ENCODE measurements around the gene ATG4C.

DNA sequence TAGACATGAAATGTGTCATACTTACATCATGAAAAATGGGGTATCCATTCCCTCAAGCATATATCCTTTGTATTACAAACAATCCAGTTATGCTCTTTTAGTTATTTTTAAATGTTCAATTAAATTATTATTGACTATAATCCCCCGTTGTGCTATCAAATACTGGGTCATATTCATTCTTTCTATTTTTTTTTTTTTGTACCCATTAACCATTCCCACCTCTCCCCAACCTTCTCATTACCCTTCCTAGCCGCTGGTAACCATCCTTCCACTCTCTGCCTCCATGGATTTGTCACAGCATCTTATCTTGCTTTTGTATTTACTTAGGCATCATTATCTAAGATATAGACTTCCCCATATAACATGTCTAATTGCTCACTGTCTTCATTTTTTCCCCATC lies 15.8 kb downstream of the ATG4C start:
- TF ChIP-seq YY1 (tag by site-specific recombination; IDR thresholded peaks at IDR 0.05) (no peak), ZFP37 (tag by site-specific recombination; IDR thresholded peaks at IDR 0.05) (no peak), ZNF274 (IDR thresholded peaks at IDR 0.05; ENCODE audit: low read length) (no peak), ZNF274 (tag by site-specific recombination; IDR thresholded peaks at IDR 0.05; ENCODE audit: borderline replicate concordance) (no peak), ZBTB21 (tag by site-specific recombination; IDR thresholded peaks at IDR 0.05) (no peak), ZNF510 (tag by site-specific recombination; IDR thresholded peaks at IDR 0.05; ENCODE audit: insufficient replicate concordance) (no peak), ZNF48 (tag by site-specific recombination; IDR thresholded peaks at IDR 0.05) (no peak)
- TF ChIP-seq, protein P1, sequence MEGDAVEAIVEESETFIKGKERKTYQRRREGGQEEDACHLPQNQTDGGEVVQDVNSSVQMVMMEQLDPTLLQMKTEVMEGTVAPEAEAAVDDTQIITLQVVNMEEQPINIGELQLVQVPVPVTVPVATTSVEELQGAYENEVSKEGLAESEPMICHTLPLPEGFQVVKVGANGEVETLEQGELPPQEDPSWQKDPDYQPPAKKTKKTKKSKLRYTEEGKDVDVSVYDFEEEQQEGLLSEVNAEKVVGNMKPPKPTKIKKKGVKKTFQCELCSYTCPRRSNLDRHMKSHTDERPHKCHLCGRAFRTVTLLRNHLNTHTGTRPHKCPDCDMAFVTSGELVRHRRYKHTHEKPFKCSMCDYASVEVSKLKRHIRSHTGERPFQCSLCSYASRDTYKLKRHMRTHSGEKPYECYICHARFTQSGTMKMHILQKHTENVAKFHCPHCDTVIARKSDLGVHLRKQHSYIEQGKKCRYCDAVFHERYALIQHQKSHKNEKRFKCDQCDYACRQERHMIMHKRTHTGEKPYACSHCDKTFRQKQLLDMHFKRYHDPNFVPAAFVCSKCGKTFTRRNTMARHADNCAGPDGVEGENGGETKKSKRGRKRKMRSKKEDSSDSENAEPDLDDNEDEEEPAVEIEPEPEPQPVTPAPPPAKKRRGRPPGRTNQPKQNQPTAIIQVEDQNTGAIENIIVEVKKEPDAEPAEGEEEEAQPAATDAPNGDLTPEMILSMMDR (tag by site-specific recombination; IDR thresholded peaks at IDR 0.05), result no peak
